Activated T-helper 1 cell treated with anti-CD3 and anti-CD28 coated beads, Interleukin-12 subunit alpha, Interleukin-12 subunit beta, Interleukin-2, Interleukin-4 antibody, amounts not matched to agents 30 ng/mL and 10 ng/mL and 1 ng/mL, durations not matched to agents 14 hours and 24 hours and 36 hours (primary cell): ENCODE results near the gene TRPM3. TPM values are rescaled to one million over a fixed set of nuclear protein-coding genes. Genes with fewer than 3 reads are reported as not detected.

Source experiments
- DNase-seq: peaks from one replicate; pipeline ENCODE4 v3.0.0; 2021; ENCODE audit warnings: low spot score
- H3K27ac Mint-ChIP-seq: one replicate; pipeline ENCODE4 v1.8.0; 2021; ENCODE audit warnings: mild to moderate bottlenecking, mixed read lengths
- H3K27me3 Mint-ChIP-seq: one replicate; pipeline ENCODE4 v1.8.0; 2022; ENCODE audit warnings: mild to moderate bottlenecking, moderate library complexity, mixed read lengths; ENCODE audit not compliant: insufficient read depth
- H3K36me3 Mint-ChIP-seq: one replicate; pipeline ENCODE4 v1.8.0; 2021; ENCODE audit warnings: low read depth, mixed read lengths
- H3K4me1 Mint-ChIP-seq: one replicate; pipeline ENCODE4 v1.8.0; 2021; ENCODE audit warnings: low read depth, mixed read lengths
- H3K4me3 Mint-ChIP-seq: one replicate; pipeline ENCODE4 v1.8.0; 2021; ENCODE audit warnings: mild to moderate bottlenecking, moderate library complexity, mixed read lengths
- H3K9me3 Mint-ChIP-seq: one replicate; pipeline ENCODE4 v1.8.0; 2021; ENCODE audit warnings: mixed read lengths
- intact Hi-C: fragments of 100-400 bp; cut with micrococcal nuclease; formaldehyde crosslinking; loops from one replicate; pipeline ENCODE4 v1.15.1; 2024
- total RNA-seq: library from RNA; stranded (reverse); gene quantifications from 2 replicates; pipeline ENCODE4 v1.2.3, GENCODE V29; 2022

TRPM3 gene
- total RNA-seq, 1 donor from 2014 or later, result not detected

DNA sequence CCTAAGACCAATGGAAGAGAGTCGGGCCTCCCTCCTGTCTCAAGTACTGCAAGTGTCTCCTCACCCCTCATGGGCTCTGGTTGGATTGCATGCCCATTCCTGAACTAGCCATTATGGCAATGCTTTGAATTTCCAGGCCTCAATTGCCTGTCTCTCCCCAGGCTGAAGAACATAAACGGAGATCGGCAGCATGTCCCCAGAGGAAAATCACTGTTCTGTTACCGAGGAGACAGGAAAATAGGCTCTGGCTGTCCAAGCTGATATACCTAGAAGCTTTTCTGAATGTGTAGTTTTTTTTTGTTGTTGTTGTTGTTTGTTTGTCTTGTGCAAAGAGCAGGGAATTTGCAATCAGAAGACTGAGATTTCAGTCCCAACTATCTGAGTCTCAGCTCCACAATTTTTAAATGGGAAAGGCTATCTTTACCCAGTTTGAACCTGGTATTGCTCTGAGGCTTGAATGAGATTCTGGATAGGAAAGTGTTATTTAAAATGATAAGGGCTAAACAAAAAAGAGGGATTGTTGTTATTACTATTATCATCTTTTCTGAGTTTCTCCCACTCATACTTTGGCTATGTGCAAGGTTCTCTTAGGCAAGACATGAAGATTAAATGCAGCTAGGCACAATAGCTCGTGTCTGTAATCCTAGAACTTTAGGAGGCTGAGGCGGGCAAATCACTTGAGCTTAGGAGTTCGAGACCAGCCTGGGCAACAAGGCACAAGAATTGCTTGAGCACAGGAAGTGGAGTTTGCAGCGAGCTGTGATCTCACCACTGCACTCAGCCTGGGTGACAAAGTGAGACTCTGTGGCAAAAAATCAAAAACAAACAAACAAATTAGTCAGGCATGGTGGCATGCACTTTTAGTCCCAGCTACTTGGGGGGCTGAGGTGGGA, 629.7 kb downstream of the TRPM3 start:
- Mint-ChIP-seq H3K4me1 (peaks cover 43% of the 10 kb centered on the region), H3K9me3 (no peaks in the 10 kb centered on the region), H3K27ac (no peak overlapping the region), H3K4me3 (no peak overlapping the region), H3K36me3 (peaks cover 2% of the 10 kb centered on the region), H3K27me3 (no peaks in the 10 kb centered on the region)
- intact Hi-C loops, result no loop called here
- no peak for DNase-seq

DNA sequence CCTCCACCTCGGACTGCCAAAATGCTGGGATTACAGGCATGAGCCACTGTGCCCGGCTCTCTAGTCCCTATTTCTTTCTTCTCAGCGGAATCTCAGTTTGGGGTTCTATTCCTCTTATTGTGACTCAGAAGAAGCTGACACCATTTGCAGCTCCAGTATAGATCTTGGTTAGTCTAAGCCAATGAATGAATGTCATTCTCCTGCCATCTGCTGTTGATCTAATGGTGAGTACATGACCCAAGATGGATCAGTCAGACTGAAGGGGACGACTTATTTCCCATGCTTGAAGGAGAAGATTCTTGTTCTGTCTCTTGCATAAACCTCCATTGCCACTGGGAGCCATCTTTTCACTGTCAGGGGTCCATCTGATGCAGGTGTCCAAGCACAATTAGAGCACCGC, 630.9 kb downstream of the TRPM3 start:
- H3K27me3 Mint-ChIP-seq, result no peaks in the 10 kb centered on the region
- H3K4me3 Mint-ChIP-seq, result no peak overlapping the region
- DNase-seq, result no peak
- peaks cover 36% of the 10 kb centered on the region for H3K4me1 Mint-ChIP-seq
- intact Hi-C loops, result no loop called here
- no peaks in the 10 kb centered on the region for H3K9me3 Mint-ChIP-seq
- no peak overlapping the region for H3K27ac Mint-ChIP-seq
- no peaks in the 10 kb centered on the region for H3K36me3 Mint-ChIP-seq

DNA sequence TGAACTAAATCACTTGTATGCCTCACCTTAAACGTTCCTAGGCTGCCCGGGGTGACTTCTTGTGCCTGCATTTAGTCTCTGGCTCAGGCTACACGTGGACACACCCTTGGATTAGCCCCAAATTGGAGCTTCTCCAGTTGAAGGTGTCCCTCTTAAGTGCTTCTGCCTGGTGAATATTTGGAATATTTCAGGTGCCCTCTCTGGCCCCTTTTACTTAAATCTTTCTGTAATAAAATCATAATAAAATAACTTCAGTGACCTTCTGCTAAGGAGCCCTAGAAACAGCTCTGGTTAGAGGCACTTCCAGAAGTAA, 632.7 kb downstream of the TRPM3 start:
- intact Hi-C loops, result no loop called here
- H3K4me3 Mint-ChIP-seq, result no peak overlapping the region
- no peak for DNase-seq
- H3K9me3 Mint-ChIP-seq, result no peaks in the 10 kb centered on the region
- H3K27me3 Mint-ChIP-seq, result no peaks in the 10 kb centered on the region
- H3K27ac Mint-ChIP-seq, result no peak overlapping the region
- H3K4me1 Mint-ChIP-seq, result peaks cover 19% of the 10 kb centered on the region
- no peaks in the 10 kb centered on the region for H3K36me3 Mint-ChIP-seq

DNA sequence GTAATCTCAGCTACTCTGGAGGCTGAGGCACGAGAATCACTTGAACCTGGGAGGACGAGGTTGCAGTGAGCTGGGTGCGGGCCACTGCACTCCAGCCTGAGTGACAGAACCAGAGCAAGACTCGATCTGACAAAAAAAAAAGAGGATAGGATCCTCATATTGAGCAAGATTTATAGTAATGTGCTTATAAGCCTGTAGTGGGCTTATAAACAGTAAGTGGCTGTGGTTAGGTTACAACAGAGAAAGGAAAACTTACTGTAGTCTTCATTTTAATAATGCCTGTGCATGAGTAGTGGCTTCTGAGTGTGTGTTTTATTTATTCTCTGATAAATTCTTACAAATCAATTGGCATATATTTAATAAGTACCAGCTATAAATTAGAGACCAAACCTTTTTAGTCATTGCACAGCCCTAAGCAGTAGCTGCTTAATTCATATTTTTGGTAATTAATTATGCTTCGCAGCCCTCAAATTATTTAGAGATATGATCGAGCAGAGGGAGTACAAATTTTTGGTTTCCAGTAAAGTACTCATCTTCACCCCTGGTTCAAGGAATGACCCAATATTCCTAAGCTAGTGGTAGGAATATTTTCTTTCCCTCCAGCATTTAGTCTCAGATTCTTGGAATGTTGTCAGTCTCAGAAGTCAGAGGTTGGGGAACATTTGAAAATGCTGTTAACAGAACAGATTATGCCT, 633.2 kb downstream of the TRPM3 start:
- H3K4me3 Mint-ChIP-seq, result no peak overlapping the region
- intact Hi-C loops, result no loop called here
- no peaks in the 10 kb centered on the region for H3K27me3 Mint-ChIP-seq
- DNase-seq, result no peak
- peaks cover 18% of the 10 kb centered on the region for H3K4me1 Mint-ChIP-seq
- H3K27ac Mint-ChIP-seq, result no peak overlapping the region
- H3K9me3 Mint-ChIP-seq, result no peaks in the 10 kb centered on the region
- H3K36me3 Mint-ChIP-seq, result no peaks in the 10 kb centered on the region

DNA sequence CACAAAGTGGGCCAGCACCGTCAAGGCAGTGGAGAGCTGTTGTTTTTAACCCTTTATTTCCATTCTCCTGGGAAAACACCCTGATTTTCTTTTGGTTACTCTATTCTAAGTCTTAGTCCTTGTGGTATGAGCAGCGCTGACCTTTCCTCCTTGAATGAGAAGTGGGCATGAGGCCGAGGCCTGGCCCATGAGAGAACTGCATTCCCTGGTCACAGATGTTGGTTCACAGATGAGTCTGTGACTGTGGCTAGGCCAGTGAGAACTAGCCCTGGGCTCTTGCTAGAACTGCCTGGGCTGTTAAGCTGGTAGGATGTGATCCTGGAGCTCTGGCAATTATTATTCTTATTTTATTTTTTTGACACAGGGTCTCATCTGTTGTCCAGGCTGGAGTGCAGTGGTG, 635.3 kb downstream of the TRPM3 start:
- H3K36me3 Mint-ChIP-seq, result no peaks in the 10 kb centered on the region
- H3K9me3 Mint-ChIP-seq, result no peaks in the 10 kb centered on the region
- H3K4me1 Mint-ChIP-seq, result peaks cover under 1% of the 10 kb centered on the region
- H3K27me3 Mint-ChIP-seq, result no peaks in the 10 kb centered on the region
- no peak for DNase-seq
- intact Hi-C loops, result no loop called here
- H3K27ac Mint-ChIP-seq, result no peak overlapping the region
- H3K4me3 Mint-ChIP-seq, result no peak overlapping the region

DNA sequence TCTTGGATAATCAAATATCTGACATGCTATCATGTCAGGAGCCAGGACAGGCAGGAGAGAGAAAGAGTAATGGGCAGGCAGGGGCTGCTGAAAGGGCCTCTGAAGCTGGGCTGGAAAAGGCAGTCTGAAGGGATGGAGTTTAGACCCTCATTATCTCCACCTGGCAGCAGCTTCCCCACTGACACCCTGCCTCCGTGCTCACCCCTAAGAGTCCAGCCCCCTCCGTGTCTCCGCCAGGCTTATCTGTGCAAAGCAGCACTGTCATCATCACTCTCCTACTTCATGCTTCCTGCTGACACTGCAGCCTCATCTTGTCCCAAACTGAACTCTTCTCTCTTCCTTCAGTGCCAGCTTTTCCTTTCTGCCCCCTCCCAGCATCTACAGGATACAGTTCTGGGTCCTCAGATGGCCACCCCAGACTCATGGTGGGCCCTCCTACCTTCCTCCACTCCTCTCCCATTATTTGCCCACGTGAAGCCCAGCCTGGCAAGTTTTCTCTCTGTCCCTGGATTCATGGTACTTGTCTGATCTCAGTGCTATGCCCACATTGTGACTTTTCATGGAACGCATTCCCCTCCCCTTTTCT, 636.1 kb downstream of the TRPM3 start:
- no peaks in the 10 kb centered on the region for H3K4me1 Mint-ChIP-seq
- H3K36me3 Mint-ChIP-seq, result no peaks in the 10 kb centered on the region
- H3K9me3 Mint-ChIP-seq, result no peaks in the 10 kb centered on the region
- no peak overlapping the region for H3K4me3 Mint-ChIP-seq
- no peak for DNase-seq
- intact Hi-C loops, result no loop called here
- H3K27me3 Mint-ChIP-seq, result no peaks in the 10 kb centered on the region
- no peak overlapping the region for H3K27ac Mint-ChIP-seq

DNA sequence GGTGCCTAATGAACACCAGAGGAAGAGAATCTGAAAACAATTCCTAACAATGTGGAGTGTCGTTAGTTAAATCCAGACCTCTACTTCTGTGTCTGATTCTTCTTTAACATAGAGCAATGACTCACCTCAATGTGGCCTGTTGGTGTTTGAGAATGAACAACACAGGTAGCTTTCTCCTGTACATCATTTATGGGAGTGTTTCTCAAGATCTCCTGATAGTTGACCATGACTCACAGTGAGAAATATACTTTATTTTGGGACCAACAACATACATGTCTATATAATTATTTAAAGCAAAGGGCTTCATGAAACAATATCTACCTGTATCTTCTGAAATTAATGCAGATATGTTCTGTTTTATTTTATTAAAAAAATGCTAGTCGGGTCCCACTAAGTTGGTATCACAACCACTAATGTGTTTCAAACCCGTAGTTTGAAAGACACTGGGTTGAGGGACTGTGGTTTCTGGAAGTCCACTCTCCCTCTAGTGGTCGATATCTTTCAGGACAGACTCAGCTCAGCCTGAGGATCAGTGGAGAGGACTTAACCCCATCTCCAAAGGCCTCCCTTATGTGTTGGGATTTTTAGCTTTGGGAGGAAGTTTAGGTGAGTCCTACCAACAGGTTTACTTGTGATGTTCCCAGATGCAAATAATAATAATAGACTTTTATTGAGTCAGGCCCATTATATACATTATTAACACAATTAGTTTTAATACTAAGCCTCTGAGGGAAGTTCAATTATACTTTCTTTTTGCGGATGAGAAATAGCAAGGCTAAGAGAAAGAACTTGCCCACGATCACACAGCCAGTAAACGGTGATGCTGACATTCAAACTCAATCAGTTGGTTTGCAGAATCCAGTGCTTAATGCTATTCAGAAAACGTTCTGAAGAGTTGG, 636.9 kb downstream of the TRPM3 start:
- no peaks in the 10 kb centered on the region for H3K4me1 Mint-ChIP-seq
- H3K27me3 Mint-ChIP-seq, result no peaks in the 10 kb centered on the region
- no peaks in the 10 kb centered on the region for H3K36me3 Mint-ChIP-seq
- H3K4me3 Mint-ChIP-seq, result no peak overlapping the region
- intact Hi-C loops, result loop anchor here (5.0 kb wide), 1 partner anchor 118 kb away; no protein-coding TSS in a partner anchor
- H3K27ac Mint-ChIP-seq, result no peak overlapping the region
- no peak for DNase-seq
- no peaks in the 10 kb centered on the region for H3K9me3 Mint-ChIP-seq

DNA sequence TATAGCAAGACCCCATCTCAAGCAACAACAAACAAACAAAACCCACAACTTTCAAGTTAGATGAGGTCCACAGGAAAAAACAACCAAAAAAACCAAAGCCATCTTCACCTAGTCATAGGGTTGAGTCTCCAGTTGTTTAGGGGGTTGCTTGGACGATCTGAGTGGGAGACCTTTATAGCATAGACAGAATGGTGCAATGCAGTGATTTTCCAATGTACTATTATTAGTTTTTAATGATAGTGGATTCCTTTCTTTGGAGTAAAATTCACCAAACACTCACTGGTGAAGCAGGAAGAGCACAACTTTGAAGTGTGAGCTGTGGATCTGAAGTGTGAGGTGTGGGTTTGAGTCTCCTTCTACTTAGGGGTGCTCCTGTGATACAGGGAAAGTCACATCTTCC, 640.0 kb downstream of the TRPM3 start:
- H3K27ac Mint-ChIP-seq, result no peak overlapping the region
- intact Hi-C loops, result loop anchor here (2.0 to 5.0 kb wide), 2 partner anchors 19 to 121 kb away; no protein-coding TSS in a partner anchor
- H3K27me3 Mint-ChIP-seq, result no peaks in the 10 kb centered on the region
- H3K36me3 Mint-ChIP-seq, result no peaks in the 10 kb centered on the region
- no peak for DNase-seq
- H3K4me3 Mint-ChIP-seq, result no peak overlapping the region
- H3K9me3 Mint-ChIP-seq, result peaks cover 5% of the 10 kb centered on the region
- no peaks in the 10 kb centered on the region for H3K4me1 Mint-ChIP-seq

DNA sequence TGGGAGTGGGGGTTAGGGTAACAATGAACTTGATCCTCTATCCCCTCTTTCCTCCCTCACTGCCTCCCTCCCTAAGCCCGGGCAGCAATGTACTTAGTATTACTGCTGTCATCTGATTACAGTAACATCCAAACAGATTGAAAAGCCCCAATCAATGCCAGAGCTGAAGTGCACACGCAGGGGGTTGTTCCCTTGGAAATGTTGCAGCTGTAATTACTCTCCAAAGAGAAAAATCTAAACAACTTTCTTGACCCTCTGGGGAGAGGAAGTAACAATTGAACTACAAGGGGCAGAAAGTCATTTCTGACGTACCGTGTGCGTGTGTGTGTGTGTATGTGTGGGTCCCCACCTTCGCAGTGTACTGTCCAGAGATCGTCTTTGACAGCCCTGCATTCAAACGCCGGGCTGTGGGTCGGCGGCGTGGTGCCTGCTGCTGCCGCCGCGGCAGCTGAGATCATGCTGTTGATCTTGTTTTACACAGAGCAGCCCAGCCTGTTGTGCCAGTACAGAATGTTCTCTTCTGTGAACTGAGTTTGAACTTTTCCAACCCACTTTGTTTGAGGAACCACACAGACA, 640.9 kb downstream of the TRPM3 start:
- Mint-ChIP-seq H3K27me3 (no peaks in the 10 kb centered on the region), H3K4me3 (no peak overlapping the region), H3K27ac (no peak overlapping the region), H3K36me3 (no peaks in the 10 kb centered on the region), H3K9me3 (peaks cover 5% of the 10 kb centered on the region), H3K4me1 (no peaks in the 10 kb centered on the region)
- no peak for DNase-seq
- intact Hi-C loops, result loop anchor here (2.0 to 5.0 kb wide), 2 partner anchors 20 to 122 kb away; no protein-coding TSS in a partner anchor

DNA sequence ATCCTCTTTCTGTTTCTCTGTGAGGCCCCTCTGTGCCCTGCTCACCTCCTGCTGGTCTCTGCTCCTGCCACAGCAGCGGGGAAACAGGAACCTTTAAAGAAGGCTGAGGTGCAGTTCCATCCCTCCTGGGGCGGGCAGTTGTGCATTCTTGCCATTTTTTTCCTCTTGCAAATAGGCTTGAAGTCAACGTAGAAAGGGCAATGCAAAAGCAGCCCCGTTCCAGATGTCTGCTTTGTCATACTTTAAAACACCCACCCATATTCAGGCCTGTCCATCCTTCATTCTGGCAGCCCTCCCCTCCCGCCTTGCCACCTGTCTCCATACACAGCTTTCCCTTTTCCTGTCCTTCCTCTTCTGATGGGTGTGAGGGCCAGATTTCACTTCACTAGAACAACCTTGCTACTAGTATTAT, 641.5 kb downstream of the TRPM3 start:
- H3K4me3 Mint-ChIP-seq, result no peak overlapping the region
- H3K4me1 Mint-ChIP-seq, result no peaks in the 10 kb centered on the region
- intact Hi-C loops, result loop anchor here (2.0 to 5.0 kb wide), 2 partner anchors 21 to 122 kb away; no protein-coding TSS in a partner anchor
- no peak for DNase-seq
- no peak overlapping the region for H3K27ac Mint-ChIP-seq
- H3K9me3 Mint-ChIP-seq, result peaks cover 5% of the 10 kb centered on the region
- H3K36me3 Mint-ChIP-seq, result no peaks in the 10 kb centered on the region
- H3K27me3 Mint-ChIP-seq, result no peaks in the 10 kb centered on the region
